Aorta (tissue), 5 donors: Measurements from ENCODE around the gene FEV. TPM values are rescaled to one million over a fixed set of nuclear protein-coding genes. Genes with fewer than 3 reads are reported as not detected.

Experiments
- ATAC-seq: fragments of 200-7000 bp; cut with Tn5 transposase; one replicate; pipeline ENCODE4 v1.9.1; 2022; ENCODE audit warnings: moderate library complexity; ENCODE audit not compliant: low FRiP score
- DNase-seq, 2 donors: peaks; one replicate each; pipeline ENCODE4 v3.0.0-alpha.2; 2020
- H3K27ac ChIP-seq, 2 donors: one replicate each; pipeline ENCODE4 v1.5.1; 2013; ENCODE audit warnings: low read length in 2 of 2, mild to moderate bottlenecking in 2 of 2, moderate library complexity in 2 of 2, control low read depth in 1 of 2, inconsistent platforms in 1 of 2, low read depth in 1 of 2
- H3K27me3 ChIP-seq, 2 donors: one replicate each; pipeline ENCODE4 v1.6.1; 2013; ENCODE audit warnings: control low read depth in 1 of 2, low read length in 1 of 2, mild to moderate bottlenecking in 1 of 2, moderate library complexity in 1 of 2; ENCODE audit not compliant: insufficient read depth in 2 of 2, control insufficient read depth in 1 of 2
- H3K36me3 ChIP-seq, 2 donors: one replicate each; pipeline ENCODE4 v1.6.1; 2013; ENCODE audit warnings: control low read depth in 1 of 2, low read length in 1 of 2, mild to moderate bottlenecking in 1 of 2; ENCODE audit not compliant: insufficient read depth in 2 of 2, control insufficient read depth in 1 of 2
- H3K4me1 ChIP-seq, 2 donors: one replicate each; pipeline ENCODE4 v1.6.1; 2013; ENCODE audit warnings: low read length in 2 of 2, control low read depth in 1 of 2, mild to moderate bottlenecking in 1 of 2, moderate library complexity in 1 of 2; ENCODE audit not compliant: insufficient read depth in 2 of 2, control insufficient read depth in 1 of 2
- H3K4me3 ChIP-seq, 2 donors: one replicate each; pipeline ENCODE4 v1.5.1; 2013; ENCODE audit warnings: low read length in 2 of 2, control low read depth in 1 of 2, mild to moderate bottlenecking in 1 of 2
- H3K9me3 ChIP-seq: one replicate; pipeline ENCODE4 v1.6.1; 2013; ENCODE audit warnings: mild to moderate bottlenecking, low read length; ENCODE audit not compliant: control insufficient read depth
- WGBS, 2 donors: extraction: QIAGEN DNeasy Blood & Tissue Kit; methylation state at CpG; one replicate each; pipeline ENCODE4 v1.1.7; 2013; 5-methylcytosine and 5-hydroxymethylcytosine counted together
- intact Hi-C, 2 donors: fragments of 100-400 bp; cut with DNase I; formaldehyde crosslinking; loops; one replicate each; pipeline versions ENCODE4 v1.14.2 to v1.15.0; 2022
- polyA plus RNA-seq, 2 donors: library from polyadenylated mRNA; stranded (reverse); fragments of 200-250 nt; gene quantifications; one replicate each; pipeline ENCODE4 v1.2.3, GENCODE V29; 2013
- total RNA-seq, 2 donors: library from RNA; stranded (reverse); fragmentation: NEBNext Ultra II Directional; extraction: Animal tissue kit (Norgen Biotek cat#: 25700); gene quantifications; one replicate each; pipeline ENCODE4 v1.2.1, GENCODE V29; 2021
- donor health status: healthy with polysubstance abuse.
- donor health status: Bipolar disorder and iron deficiency.
- donor health status: DM: no; HTN: no; CAD: no.
- donor health status: DM: no; HTN: no; CAD: no.
- donor health status: DM: yes; HTN: yes; CAD: no.

FEV gene
- total and polyA plus RNA-seq, 4 donors: 1.9 TPM; not detected in 3

DNA sequence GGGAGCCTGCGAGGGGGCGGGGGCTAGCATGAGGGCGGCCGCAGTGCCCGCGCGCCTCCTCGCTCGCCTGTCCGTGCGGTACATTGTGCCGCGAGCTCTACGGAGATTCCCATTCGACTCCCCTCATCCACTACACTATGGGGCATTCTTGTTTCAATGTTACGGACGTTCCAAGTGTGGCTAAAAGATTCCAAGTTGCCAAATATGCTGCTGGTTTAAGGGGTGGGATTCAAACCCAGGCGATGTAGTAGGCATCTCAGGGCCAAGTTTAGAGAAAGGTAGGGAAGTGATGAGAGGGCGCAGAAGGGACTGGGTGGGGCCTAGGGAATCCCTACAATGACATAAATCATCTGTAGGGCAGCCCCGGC, 18.3 kb upstream of the FEV start:
- intact Hi-C loops: no loop called here
- Histone ChIP-seq H3K9me3 (no peaks in the 10 kb centered on the region), H3K27ac (no peak overlapping the region), H3K27me3 (no peaks in the 10 kb centered on the region), H3K36me3 (no peaks in the 10 kb centered on the region), H3K4me3 (no peak overlapping the region), H3K4me1 (no peaks in the 10 kb centered on the region)
- 17 to 21% methylated on average over 13 to 20 of the region's 20 CpGs for WGBS, 2 donors
- DNase-seq (no peak), ATAC-seq (no peak)

DNA sequence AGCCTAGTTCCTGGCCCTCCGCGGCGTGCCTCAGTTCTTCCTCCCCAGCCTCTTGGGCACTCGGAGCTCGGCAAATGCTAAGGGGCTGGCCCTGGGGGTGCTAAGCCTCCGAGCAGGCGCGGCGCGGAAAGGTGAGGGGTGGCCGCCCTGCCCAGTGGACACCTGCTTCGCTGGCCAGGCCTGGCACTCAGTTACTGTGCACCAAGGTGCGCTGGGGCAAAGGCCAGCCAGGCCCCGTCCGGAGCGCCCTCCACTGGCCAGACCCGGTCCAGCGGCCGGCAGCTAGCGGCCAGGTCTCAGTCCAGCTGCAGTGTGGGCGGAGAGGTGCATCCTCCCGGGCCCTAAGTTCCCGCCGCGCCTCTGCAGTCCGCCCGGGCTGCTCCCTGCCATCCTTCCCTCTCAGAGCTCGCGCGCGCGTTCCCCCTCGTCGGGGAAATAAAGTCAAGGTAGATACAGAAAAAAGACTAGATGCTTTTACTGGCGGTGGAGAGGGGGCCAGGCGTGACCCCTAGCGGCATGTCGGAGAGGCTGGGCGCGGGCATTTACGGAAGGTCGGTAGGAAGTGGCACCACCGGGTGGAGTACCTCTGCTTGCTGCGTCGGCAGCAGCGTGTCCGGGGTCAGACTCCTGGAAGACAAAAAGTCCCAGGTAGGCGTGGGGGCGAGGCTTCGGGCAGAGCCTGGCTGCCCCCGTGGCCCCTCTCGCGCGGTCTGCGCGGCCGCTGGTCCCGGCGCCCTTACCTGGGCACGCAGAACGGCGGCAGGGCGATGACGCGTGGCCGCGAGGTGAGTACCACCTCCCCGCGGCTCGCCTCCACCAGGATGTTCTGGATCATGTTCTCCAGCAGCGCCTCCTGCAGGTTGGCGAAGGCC, 17.6 kb upstream of the FEV start:
- Histone ChIP-seq H3K27me3 (no peaks in the 10 kb centered on the region), H3K4me3 (no peak overlapping the region), H3K36me3 (no peaks in the 10 kb centered on the region), H3K9me3 (no peaks in the 10 kb centered on the region), H3K4me1 (no peaks in the 10 kb centered on the region), H3K27ac (no peak overlapping the region)
- ATAC-seq: no peak
- 2 to 3% methylated on average over 68 to 72 of the region's 72 CpGs for WGBS, 2 donors
- intact Hi-C loops: no loop called here
- no peak for DNase-seq

DNA sequence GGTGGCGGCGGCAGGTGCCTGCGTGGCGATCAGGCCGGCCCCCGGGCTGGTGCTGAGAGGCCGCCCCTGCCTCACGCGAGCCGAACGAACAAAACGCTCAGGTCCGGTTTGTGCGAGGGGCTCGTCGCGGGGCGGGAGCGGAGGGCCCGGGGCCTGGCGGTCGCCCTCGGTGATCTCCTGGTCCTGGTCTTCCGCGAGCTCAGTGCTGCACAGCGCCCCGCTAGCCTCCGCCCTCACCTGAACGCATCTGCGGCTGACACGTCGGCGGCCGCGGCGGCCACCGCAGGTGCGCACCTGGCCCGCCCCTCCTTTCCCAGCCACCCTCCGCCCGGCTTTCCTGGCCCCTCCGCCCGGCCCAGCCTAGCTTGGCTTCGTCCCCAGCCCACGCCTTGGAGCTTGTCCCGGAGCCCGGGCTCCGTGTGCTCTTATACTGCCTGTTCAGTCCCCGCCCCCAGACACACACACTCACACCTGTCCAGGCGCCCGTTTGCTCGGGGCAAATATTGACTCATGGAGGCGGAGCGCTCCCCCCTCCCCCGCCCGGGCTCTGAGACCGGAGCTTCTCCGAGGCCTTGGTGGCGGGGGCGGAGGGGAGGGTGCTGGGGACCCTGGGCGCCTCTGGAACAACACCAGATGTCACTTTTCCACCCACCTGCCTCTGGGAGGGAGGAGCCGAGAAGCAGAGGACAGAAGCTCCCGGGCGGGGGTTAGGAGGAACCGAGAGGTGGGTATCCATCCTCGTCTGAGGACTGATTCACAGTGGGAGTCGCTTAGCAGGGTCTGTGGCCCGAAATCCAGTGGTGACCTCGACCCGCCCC, 16.8 kb upstream of the FEV start:
- ATAC-seq: no peak
- no peak for DNase-seq
- H3K36me3 ChIP-seq: no peaks in the 10 kb centered on the region
- H3K27me3 ChIP-seq: no peaks in the 10 kb centered on the region
- no peaks in the 10 kb centered on the region for H3K4me1 ChIP-seq
- H3K9me3 ChIP-seq: no peaks in the 10 kb centered on the region
- intact Hi-C loops: no loop called here
- H3K27ac ChIP-seq: no peak overlapping the region
- WGBS, 2 donors: 2 to 3% methylated on average over 48 to 70 of the region's 70 CpGs
- no peak overlapping the region for H3K4me3 ChIP-seq

DNA sequence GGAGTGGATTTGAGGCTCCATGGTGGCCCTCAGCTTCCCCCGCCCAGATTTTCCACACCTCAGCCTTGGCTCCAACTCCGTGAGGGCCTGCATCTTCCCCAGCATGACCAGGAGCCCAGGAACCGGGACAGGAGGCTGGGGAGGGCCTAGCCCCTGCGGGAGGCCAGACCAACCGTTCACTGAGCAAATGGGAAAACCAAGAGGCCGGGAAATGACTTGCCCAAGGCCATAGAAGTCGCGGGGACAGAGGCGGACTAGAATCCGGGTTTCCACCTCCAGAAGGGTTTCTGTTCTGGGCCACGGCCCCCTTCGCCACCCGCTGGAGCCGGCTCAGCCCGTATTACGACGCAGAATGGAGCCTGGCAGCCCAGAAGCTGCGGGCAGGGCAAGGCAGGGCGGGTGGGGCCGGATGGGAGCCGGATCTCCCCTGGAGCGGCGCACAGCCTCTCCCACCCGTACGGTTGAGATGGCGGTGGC, 16.2 kb upstream of the FEV start:
- Histone ChIP-seq H3K36me3 (no peaks in the 10 kb centered on the region), H3K27me3 (no peaks in the 10 kb centered on the region), H3K27ac (no peak overlapping the region), H3K9me3 (no peaks in the 10 kb centered on the region), H3K4me3 (no peak overlapping the region), H3K4me1 (no peaks in the 10 kb centered on the region)
- intact Hi-C loops: no loop called here
- DNase-seq (no peak), ATAC-seq (no peak)
- 19 to 22% methylated on average over 25 to 26 of the region's 26 CpGs for WGBS, 2 donors

DNA sequence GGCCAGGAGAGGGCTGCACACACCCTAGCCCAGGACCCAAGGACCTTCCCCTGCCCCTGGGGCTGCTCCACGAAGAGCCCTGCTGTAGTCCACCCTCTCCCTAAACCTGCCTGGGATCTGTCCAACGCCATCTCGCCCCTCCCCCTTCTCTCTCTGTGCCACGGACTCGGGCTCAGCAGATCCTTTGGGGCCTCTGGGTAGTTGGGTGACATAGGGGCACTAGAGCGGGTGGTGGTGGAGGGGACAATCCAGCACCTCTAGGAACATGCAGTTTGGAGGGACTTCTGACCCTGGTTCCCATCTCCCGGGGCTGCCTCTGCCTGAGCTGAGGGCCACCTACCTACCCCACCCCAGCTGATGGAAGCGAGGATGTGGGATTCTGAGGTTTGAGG, 15.6 kb upstream of the FEV start:
- Histone ChIP-seq H3K27me3 (no peaks in the 10 kb centered on the region), H3K4me3 (no peak overlapping the region), H3K36me3 (no peaks in the 10 kb centered on the region), H3K27ac (no peak overlapping the region), H3K4me1 (no peaks in the 10 kb centered on the region), H3K9me3 (no peaks in the 10 kb centered on the region)
- ATAC-seq (no peak), DNase-seq (no peak)
- 46 to 47% methylated on average over 8 of the region's 8 CpGs for WGBS, 2 donors
- intact Hi-C loops: no loop called here

DNA sequence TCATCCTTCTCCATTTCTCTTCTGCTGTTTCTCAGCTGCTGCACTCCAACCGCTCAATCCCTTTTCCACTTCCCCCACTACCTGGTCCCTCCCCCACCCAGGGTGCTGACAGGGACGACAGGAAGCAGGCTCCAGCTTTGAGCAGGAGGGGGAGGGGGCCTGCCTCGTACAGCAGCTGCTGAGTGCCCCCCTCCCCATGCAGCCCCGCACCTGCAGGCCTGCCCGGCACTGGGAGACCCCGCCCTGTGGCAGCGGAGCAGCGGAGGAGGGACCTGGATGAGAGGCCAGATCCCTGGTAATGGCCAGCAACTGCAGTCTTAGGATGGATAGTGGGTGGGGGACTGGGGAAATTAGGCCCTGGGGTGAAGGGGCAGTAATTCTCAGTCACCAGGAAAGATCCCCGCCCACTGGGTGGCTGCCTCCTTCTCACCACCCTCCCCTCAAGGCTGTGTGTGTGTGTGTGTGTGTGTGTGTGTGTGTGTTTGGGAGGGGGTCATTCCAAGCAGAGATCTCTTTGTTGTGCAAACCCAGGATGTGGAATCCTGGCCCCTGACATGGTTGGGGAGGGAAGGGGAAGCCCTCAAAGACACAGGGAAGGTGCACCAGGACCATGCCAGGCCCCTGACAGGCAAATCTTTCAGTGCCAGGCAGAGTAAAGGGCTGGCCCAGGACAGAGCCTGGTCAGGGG, 15.0 kb upstream of the FEV start:
- Histone ChIP-seq H3K27ac (no peak overlapping the region), H3K4me3 (no peak overlapping the region), H3K9me3 (no peaks in the 10 kb centered on the region), H3K4me1 (no peaks in the 10 kb centered on the region), H3K27me3 (no peaks in the 10 kb centered on the region), H3K36me3 (no peaks in the 10 kb centered on the region)
- DNase-seq (no peak), ATAC-seq (no peak)
- 26 to 28% methylated on average over 9 of the region's 9 CpGs for WGBS, 2 donors
- intact Hi-C loops: loop anchor here in 1 of 2 donors (10.0 kb wide), 1 partner anchor 155 kb away; no protein-coding TSS in a partner anchor

DNA sequence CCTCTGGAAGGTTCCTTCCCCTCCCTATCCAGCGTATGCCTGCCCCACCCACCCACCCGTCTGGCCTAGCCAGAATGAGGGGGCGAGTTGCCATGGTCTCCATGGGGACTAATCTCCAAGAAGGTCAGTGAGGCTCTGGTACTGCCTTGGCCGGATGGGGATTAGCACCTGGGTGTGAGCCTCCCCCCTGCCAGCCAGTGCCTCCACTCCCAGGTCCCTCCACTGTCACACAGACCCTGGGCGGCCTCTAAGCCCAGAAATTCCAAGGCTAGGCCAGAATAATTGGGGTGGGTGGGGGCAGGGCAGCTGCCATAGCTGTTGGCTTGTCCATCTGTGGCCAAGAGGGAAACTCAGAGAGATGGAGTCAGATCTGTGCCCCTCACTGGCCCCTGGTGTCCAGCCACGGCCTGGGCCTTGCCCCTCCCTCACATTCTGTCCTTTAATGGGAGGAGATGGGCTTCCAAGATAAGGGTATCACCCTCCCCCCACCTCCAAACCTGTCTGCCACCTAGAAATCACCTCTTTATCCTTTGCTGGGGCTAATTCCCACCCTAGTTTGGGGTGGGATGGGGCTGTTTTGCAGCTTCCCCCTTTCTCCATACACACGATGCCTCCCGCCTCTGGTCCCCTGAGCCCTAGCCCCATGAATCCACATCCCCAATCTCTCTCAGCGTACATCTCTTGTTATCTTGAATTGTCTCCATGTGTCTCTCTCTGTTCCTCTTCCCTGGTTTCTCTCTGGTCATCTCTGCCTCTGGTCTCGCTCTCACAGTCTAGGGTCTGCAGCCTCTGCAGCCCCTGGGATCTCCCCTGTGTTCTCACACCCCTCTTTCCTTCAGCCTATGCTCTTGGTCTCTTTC, 14.3 kb upstream of the FEV start:
- no peak for DNase-seq
- Histone ChIP-seq H3K9me3 (no peaks in the 10 kb centered on the region), H3K27ac (no peak overlapping the region), H3K27me3 (no peaks in the 10 kb centered on the region), H3K36me3 (no peaks in the 10 kb centered on the region), H3K4me3 (no peak overlapping the region), H3K4me1 (no peaks in the 10 kb centered on the region)
- intact Hi-C loops: loop anchor here in 1 of 2 donors (10.0 kb wide), 1 partner anchor 156 kb away; no protein-coding TSS in a partner anchor
- ATAC-seq: no peak
- 78 to 83% methylated on average over 10 of the region's 10 CpGs for WGBS, 2 donors
